Tongue (tissue), 2 donors: Measurements from ENCODE around the gene LRRC38. TPM values are rescaled to one million over a fixed set of nuclear protein-coding genes. Genes with fewer than 3 reads are reported as not detected.
"Not testable (repeated sequence)": the region's sequence is repeated elsewhere in the genome, so short reads cannot be mapped to it uniquely, and the experiment has no call there.

Experiments used
- DNase-seq: peaks from one replicate; pipeline ENCODE4 v3.0.0-alpha.2; 2015
- total RNA-seq: library from RNA; depleted of rRNA; stranded (reverse); fragments of >200 nt; gene quantifications from one replicate; pipeline ENCODE4 v1.2.3, GENCODE V29; 2014

LRRC38 gene
- total RNA-seq, 1 donor from 2014 or later: 14.0 TPM

GRCh38 chr1:13461977-13462376 lies 51.8 kb downstream of the LRRC38 start:
- DNase-seq: no peak

- DNase-seq: no peak
Measured at GRCh38 chr1:13456904-13457532, 56.8 kb downstream of the LRRC38 start.

- DNase-seq: peak; percentile 26
Measured at GRCh38 chr1:13451399-13451965, 62.3 kb downstream of the LRRC38 start.

GRCh38 chr1:13450204-13450603 lies 63.6 kb downstream of the LRRC38 start:
- no peak for DNase-seq

GRCh38 chr1:13443335-13443979 lies 70.3 kb downstream of the LRRC38 start:
- no peak for DNase-seq

GRCh38 chr1:13439104-13439783 lies 74.6 kb downstream of the LRRC38 start:
- DNase-seq: not testable (repeated sequence)

GRCh38 chr1:13435458-13435857 lies 78.3 kb downstream of the LRRC38 start:
- DNase-seq: no peak

- not testable (repeated sequence) for DNase-seq
Measured at GRCh38 chr1:13433694-13434358, 80.0 kb downstream of the LRRC38 start.

- DNase-seq: no peak
Measured at GRCh38 chr1:13432251-13432650, 81.6 kb downstream of the LRRC38 start.

- DNase-seq: no peak
Measured at GRCh38 chr1:13430495-13430894, 83.3 kb downstream of the LRRC38 start.

Other genes starting within 250 kb of the LRRC38 start
- not detected for gene PRAMEF8, start 228.9 kb downstream of the LRRC38 start, total RNA-seq
- not detected for gene PRAMEF33, start 210.5 kb downstream of the LRRC38 start, total RNA-seq
- not detected for gene PRAMEF15, start 198.4 kb downstream of the LRRC38 start, total RNA-seq
- not detected for gene PRAMEF14, start 166.9 kb downstream of the LRRC38 start, total RNA-seq
- gene PRAMEF19, start 142.1 kb downstream of the LRRC38 start, total RNA-seq: not detected
- not detected for gene PRAMEF17, start 124.4 kb downstream of the LRRC38 start, total RNA-seq
- not detected for gene PRAMEF20, start 103.6 kb downstream of the LRRC38 start, total RNA-seq
- 10.5 TPM for gene PDPN, start 69.8 kb upstream of the LRRC38 start, total RNA-seq
- gene PRDM2, start 186.2 kb upstream of the LRRC38 start, total RNA-seq: 29.5 TPM